ENCODE data around the gene FCHO1.
"Not testable (repeated sequence)": the region's sequence is repeated elsewhere in the genome, so short reads cannot be mapped to it uniquely, and the experiment has no call there.

Gene FCHO1

GRCh38 chr19:17794412-17794730 lies 43.1 kb downstream of the FCHO1 start:
- DNase-seq (ENCODE audit: low spot score) = no peak

GRCh38 chr19:17794731-17795494 lies 43.6 kb downstream of the FCHO1 start, which contains the start of gene B3GNT3:
TSS of gene B3GNT3 (plus strand) at chr19:17795138. CDS start at chr19:17807808, 12,670 bp downstream.
- DNase-seq (ENCODE audit: low spot score) = no peak

- no peak for DNase-seq (ENCODE audit: low spot score)
These were observed 44.2 kb downstream of the FCHO1 start for GRCh38 chr19:17795495-17795856.

GRCh38 chr19:17796013-17796837 lies 44.9 kb downstream of the FCHO1 start:
- DNase-seq (ENCODE audit: low spot score) = no peak

GRCh38 chr19:17796838-17797423 lies 45.7 kb downstream of the FCHO1 start:
- DNase-seq (ENCODE audit: low spot score) = no peak

GRCh38 chr19:17797424-17798201 lies 46.3 kb downstream of the FCHO1 start:
- DNase-seq (ENCODE audit: low spot score) = peak; percentile 24

- not testable (repeated sequence) for DNase-seq (ENCODE audit: low spot score)
These were observed 47.3 kb downstream of the FCHO1 start for GRCh38 chr19:17798599-17798998.

GRCh38 chr19:17802137-17802858 lies 51.0 kb downstream of the FCHO1 start:
- no peak for DNase-seq (ENCODE audit: low spot score)

GRCh38 chr19:17803264-17803896 lies 52.1 kb downstream of the FCHO1 start:
- peak; percentile 17 for DNase-seq (ENCODE audit: low spot score)

- no peak for DNase-seq (ENCODE audit: low spot score)
These were observed 54.1 kb downstream of the FCHO1 start for GRCh38 chr19:17805427-17805826.

- no peak for DNase-seq (ENCODE audit: low spot score)
These were observed 55.7 kb downstream of the FCHO1 start for GRCh38 chr19:17806945-17807344.

- DNase-seq (ENCODE audit: low spot score) = no peak
These were observed 56.5 kb downstream of the FCHO1 start for GRCh38 chr19:17807731-17808316.

- DNase-seq (ENCODE audit: low spot score) = no peak
These were observed 59.8 kb downstream of the FCHO1 start for GRCh38 chr19:17811103-17811502.

GRCh38 chr19:17811681-17812080 lies 60.4 kb downstream of the FCHO1 start:
- no peak for DNase-seq (ENCODE audit: low spot score)

- no peak for DNase-seq (ENCODE audit: low spot score)
These were observed 60.8 kb downstream of the FCHO1 start for GRCh38 chr19:17812099-17812498.

GRCh38 chr19:17817668-17818363 lies 66.5 kb downstream of the FCHO1 start:
- no peak for DNase-seq (ENCODE audit: low spot score)

- no peak for DNase-seq (ENCODE audit: low spot score)
These were observed 69.9 kb downstream of the FCHO1 start, which contains the start of gene INSL3 for GRCh38 chr19:17821190-17821589. TSS of gene INSL3 (minus strand) at chr19:17821519. CDS start at chr19:17821506, 13 bp downstream.

- no peak for DNase-seq (ENCODE audit: low spot score)
These were observed 73.1 kb downstream of the FCHO1 start for GRCh38 chr19:17824339-17824738.

- DNase-seq (ENCODE audit: low spot score) = no peak
These were observed 75.3 kb downstream of the FCHO1 start for GRCh38 chr19:17826508-17827056.

All from activated CD4-positive, alpha-beta T cell treated with anti-CD3 and anti-CD28 coated beads, Interleukin-2, Interleukin-4, amounts not matched to agents 100 ng/mL and 50 ng/mL, durations not matched to agents 16 hours and 8 hours (primary cell).